HUDEP-2 (cell line): ENCODE results near the gene SDS.
"Not testable (repeated sequence)": the region's sequence is repeated elsewhere in the genome, so short reads cannot be mapped to it uniquely, and the experiment has no call there.

Experiments
- DNase-seq, 76 experiments: peaks; one replicate each; lab custom pipeline; 2025; ENCODE audit not compliant: unreplicated experiment in 76 of 76; lab: John Stamatoyannopoulos, UW

SDS gene

DNA sequence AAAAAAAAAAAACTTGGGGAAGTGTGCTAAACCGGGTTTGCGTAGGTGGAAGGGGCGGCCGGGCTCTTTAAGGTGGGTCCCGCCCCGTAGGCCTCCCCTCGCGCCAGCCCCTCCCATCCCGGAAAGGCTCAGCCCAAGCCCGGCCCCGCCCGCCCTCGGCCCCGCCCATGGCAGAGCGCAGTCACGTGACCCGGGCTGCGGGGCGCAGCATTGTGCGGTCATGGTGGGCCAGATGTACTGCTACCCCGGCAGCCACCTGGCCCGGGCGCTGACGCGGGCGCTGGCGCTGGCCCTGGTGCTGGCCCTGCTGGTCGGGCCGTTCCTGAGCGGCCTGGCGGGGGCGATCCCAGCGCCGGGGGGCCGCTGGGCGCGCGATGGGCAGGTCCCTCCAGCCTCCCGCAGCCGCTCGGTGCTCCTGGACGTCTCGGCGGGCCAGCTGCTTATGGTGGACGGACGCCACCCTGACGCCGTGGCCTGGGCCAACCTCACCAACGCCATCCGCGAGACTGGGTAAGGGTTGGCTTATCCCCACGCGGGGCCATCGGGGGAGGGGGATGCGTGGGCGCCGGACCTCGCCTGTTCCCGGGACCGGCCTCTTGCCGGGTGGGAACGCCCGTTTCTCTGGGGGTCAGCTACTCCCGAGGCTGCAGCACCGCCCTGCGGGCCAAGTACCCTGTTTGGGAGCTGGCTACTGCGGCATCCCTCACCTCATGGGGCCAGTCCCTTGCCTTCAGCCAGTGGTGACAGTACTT, 45.1 kb downstream of the SDS start, which contains the start of gene PLBD2:
TSS of gene PLBD2 (plus strand) at position 207 of the 752 bp plus-strand sequence. CDS start at position 221, 14 bp downstream.
- peak in 75 of 76 experiments; percentile 34 to 95 (median 87) for DNase-seq

DNA sequence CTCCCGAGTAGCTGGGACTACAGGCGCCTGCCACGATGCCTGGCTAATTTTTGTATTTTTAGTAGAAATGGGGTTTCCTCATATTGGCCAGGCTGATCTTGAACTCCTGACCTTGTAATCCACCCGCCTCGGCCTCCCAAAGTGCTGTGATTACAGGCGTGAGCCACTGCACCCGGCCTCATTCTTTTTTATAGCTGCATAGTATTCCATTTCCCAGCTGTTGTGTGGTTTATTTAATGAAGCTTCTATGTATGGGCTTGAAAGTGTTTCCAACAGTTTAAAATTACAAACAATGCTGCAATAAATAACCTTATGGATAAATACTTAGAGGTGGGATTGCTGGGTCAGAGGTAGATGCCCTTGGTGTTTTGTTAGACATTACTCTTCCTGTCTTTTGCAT, 49.5 kb downstream of the SDS start:
- DNase-seq: not testable (repeated sequence)

DNA sequence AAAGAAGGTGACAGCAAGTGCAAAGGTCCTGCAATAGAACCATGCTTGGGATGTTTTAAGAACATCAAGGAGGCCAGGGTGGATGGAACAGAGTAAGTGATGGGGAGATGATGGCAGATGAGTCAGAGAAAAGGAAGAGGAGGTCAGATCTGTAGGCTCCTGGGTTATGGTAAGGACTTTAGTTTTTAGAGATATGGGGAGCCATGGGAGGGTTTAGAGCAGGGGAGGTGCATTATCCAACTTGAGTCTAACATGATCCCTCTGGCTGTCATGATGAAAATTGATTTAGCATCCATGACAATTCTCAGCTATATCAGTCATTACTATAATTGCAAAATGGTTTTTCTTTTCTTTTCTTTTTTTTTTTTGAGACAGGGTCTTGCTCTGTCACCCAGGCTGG, 52.6 kb downstream of the SDS start:
- DNase-seq: no peak

DNA sequence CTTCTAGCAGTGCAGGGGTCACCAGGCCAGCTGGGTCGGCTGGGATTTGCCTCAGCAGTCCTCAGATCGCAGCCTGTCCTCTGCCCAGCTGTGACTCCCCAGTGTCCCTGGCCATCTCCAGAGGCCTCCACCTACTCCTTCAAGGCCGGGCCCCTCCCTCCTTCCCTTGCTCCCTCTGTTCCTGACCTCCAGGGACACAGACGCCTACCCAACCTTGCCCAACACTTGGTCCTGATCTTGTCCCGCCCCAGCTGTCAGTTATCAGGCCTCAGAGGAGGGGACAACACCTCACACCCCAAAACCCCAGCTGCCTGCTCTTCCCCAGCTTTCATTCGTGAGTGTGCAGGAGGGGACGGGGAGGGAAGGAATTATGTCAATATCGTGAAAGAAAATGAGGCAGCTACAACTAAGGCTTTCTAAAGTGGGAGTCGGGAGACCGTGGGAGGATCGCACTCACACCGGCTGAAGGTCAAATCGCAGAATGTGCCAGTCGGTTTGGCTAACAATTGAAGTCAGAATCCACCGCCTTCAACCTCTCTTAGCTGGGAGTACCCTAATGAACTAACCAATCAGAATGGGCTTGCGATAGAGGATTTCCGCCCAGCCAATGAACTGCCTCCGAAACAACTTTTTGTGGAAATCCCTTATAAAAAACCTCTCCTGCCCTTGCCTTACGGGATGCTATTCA, 54.7 kb downstream of the SDS start:
- no peak for DNase-seq

DNA sequence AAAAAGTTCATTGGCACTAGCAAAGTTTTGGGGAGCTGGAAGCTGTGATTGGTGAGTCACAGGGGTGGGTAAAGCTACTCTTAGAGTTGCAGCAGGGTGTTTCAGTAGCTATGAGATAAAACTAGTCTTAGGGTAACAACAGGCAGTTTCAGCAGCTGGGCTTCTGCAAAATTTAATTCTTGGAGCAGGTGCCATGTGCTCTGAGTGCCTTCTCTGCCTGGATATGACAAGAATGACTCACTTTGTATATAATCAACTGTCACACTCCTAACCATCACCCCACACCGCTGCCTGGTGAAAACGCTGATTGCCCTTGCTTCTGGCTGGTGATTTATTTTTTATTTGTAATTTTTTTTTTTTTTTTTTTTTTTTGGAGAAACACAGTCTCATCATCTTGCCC, 55.8 kb downstream of the SDS start:
- peak in 47 of 76 experiments; percentile 9 to 80 (median 39) for DNase-seq

DNA sequence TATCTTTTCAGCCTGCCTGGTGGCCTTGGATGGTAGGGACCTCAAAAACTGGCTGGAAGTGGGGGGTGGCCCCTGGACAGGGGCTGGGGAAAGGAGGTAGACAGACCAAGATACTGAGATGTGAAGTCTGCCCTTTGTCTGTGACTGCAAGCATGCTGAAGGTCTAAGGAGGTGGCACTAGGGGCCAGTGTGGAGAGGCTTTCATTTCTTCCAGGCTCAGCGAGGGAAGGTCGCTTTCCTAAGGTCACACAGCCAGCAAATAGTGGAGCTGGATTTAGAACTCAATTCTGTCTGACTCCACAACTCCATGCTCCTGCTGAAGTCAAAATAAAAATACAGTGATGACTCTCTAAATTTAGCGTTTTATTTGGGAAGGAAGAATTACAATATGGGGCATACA, 56.6 kb downstream of the SDS start:
- no peak for DNase-seq

DNA sequence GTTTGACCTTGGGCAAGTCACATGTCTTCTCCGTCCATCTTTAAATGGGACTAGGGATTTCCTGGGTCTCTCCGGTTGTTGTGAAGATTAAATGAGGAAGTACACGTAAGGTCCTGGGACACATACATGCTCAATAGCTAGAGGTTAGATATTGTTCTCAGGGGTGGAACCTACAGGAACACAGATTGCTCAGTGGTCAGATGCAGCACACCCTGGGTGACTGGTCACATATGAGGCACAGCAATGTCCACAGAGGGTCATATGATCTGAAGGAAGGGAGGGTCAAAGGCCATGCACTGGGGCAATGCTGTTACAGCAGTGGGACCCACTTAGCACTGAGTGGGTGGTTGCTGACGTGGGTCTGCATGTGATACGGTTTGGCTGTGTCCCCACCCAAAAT, 57.3 kb downstream of the SDS start:
- DNase-seq: no peak

DNA sequence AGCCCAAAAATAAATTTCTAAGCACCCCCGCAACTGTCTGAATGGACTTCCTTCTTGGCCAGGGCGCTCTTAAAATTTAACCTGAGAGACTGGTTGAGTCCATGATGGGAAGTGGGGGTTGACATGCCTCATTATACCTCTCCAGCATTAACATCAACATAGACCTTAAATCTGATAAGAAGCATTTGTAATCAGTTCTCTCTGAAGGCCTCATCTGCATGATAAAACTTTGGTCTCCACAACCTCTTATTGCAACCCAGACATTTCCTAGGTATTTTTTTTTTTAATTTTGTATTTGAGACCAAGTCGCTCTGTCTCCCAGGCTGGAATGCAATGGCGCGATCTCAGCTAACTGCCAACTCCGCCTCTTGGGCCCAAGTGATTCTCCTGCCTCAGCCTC, 58.4 kb downstream of the SDS start:
- no peak for DNase-seq
